Esophagus muscularis mucosa (tissue), 4 donors: ENCODE results near the gene ANKRD13D. TPM values are rescaled to one million over a fixed set of nuclear protein-coding genes. Genes with fewer than 3 reads are reported as not detected.
A peak's percentile ranks its signal among the peaks of the same experiment; 100 is the strongest.

ENCODE experiments used
- DNase-seq: peaks from one replicate; pipeline ENCODE4 v3.0.0-alpha.2; 2017; ENCODE audit errors: extremely low spot score
- H3K27ac ChIP-seq, 4 donors: fragments of 200-600 bp; sonication (generic); replicated peaks in 1 of 4; 1 replicate in 3 of 4; 2 replicates in 1 of 4; pipeline ENCODE4 v1.5.1; 2016 to 2019; ENCODE audit warnings: mild to moderate bottlenecking in 1 of 4
- H3K27me3 ChIP-seq, 4 donors: fragments of 200-600 bp; sonication (generic); one replicate each; pipeline versions ENCODE4 v1.5.1 to v1.6.0; 2016 to 2019
- H3K36me3 ChIP-seq, 4 donors: fragments of 200-600 bp; sonication (generic); one replicate each; pipeline ENCODE4 v1.5.1; 2016 to 2019
- H3K4me1 ChIP-seq, 4 donors: fragments of 200-600 bp; sonication (generic); one replicate each; pipeline ENCODE4 v1.5.1; 2016 to 2019
- H3K4me3 ChIP-seq, 4 donors: fragments of 200-600 bp; sonication (generic); 1 replicate in 2 of 4; 2 replicates in 2 of 4; pipeline ENCODE4 v1.5.1; 2016 to 2019; ENCODE audit warnings: mild to moderate bottlenecking in 4 of 4, moderate library complexity in 1 of 4
- H3K9me3 ChIP-seq, 4 donors: fragments of 200-600 bp; sonication (generic); 1 replicate in 3 of 4; 2 replicates in 1 of 4; pipeline ENCODE4 v1.5.1; 2016 to 2019
- EP300 ChIP-seq: sonication (generic); formaldehyde crosslinking; IDR thresholded peaks from one replicate; pipeline ENCODE4 v1.6.1; 2017; ENCODE audit warnings: antibody characterized with exemption
- POLR2A ChIP-seq: fragments of 450-650 bp; IDR thresholded peaks from one replicate; pipeline ENCODE4 v1.6.1; 2017; ENCODE audit warnings: antibody characterized with exemption, moderate library complexity, mild to moderate bottlenecking, low read depth
- POLR2AphosphoS5 ChIP-seq, 2 donors: sonication (generic); formaldehyde crosslinking; IDR thresholded peaks; one replicate each; pipeline ENCODE4 v1.6.1; 2017; ENCODE audit warnings: antibody characterized with exemption in 2 of 2
- WGBS: methylation state at CpG from one replicate; pipeline ENCODE4 v1.1.5; 2018; 5-methylcytosine and 5-hydroxymethylcytosine counted together
- intact Hi-C: fragments of 100-400 bp; cut with DNase I; formaldehyde crosslinking; loops from one replicate; pipeline ENCODE4 v1.15.1; 2023
- total RNA-seq, 4 donors: library from RNA; depleted of rRNA; stranded (reverse); fragments of >200 nt; gene quantifications; one replicate each; pipeline versions ENCODE4 v1.1.0 to v1.2.1, GENCODE V29; 2016
- TF ChIP-seq, protein P1 (sequence below), 3 experiments: fragments of 200-600 bp in 2 of 3; fragments of 450-650 bp in 1 of 3; sonication (generic) in 2 of 3; IDR thresholded peaks; one replicate each; pipeline ENCODE4 v1.5.1; 2017 to 2019; ENCODE audit warnings: antibody characterized with exemption in 3 of 3, mild to moderate bottlenecking in 2 of 3, moderate library complexity in 1 of 3

ANKRD13D gene
- total RNA-seq, 4 donors from 2014 or later: 27.7 to 53.0 (median 39.5) TPM

DNA sequence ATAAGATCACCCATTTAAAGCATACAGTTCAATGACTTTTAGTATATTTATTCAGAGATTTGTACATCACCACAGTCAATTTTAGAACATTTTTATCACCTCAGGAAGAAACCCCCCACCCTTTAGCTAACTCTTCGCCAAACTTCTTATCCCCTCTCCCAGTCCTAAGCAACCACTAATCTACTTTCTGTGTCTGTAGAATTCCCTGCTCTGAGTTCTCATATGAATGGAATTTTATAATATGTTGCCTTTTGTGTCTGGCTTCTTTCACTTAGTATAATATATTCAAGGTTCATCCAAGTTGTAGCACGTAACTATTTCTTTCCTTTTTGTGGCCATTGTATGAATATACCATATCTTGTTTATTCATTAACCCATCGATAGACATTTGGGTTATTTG lies 3.6 kb downstream of the ANKRD13D start:
- H3K4me1 ChIP-seq: peaks cover 22 to 52% (median 49%) of the 10 kb centered on the region in 4 donors
- peaks cover 7 to 41% (median 36%) of the 10 kb centered on the region in 4 donors for H3K36me3 ChIP-seq
- no peak overlapping the region for H3K4me3 ChIP-seq
- TF ChIP-seq, protein P1, sequence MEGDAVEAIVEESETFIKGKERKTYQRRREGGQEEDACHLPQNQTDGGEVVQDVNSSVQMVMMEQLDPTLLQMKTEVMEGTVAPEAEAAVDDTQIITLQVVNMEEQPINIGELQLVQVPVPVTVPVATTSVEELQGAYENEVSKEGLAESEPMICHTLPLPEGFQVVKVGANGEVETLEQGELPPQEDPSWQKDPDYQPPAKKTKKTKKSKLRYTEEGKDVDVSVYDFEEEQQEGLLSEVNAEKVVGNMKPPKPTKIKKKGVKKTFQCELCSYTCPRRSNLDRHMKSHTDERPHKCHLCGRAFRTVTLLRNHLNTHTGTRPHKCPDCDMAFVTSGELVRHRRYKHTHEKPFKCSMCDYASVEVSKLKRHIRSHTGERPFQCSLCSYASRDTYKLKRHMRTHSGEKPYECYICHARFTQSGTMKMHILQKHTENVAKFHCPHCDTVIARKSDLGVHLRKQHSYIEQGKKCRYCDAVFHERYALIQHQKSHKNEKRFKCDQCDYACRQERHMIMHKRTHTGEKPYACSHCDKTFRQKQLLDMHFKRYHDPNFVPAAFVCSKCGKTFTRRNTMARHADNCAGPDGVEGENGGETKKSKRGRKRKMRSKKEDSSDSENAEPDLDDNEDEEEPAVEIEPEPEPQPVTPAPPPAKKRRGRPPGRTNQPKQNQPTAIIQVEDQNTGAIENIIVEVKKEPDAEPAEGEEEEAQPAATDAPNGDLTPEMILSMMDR (IDR thresholded peaks at IDR 0.05): no peak
- TF ChIP-seq POLR2A (no peak), POLR2AphosphoS5 (IDR thresholded peaks at IDR 0.05) (no peak), EP300 (no peak)
- H3K9me3 ChIP-seq: peaks cover 0 to 9% (median 3%) of the 10 kb centered on the region in 4 donors
- 51% methylated on average over 3 of the region's 3 CpGs for WGBS
- peak overlapping the region in 1 of 4 donors; percentile 27 for H3K27ac ChIP-seq
- DNase-seq: no peak
- H3K27me3 ChIP-seq: no peaks in the 10 kb centered on the region
- intact Hi-C loops: no loop called here

DNA sequence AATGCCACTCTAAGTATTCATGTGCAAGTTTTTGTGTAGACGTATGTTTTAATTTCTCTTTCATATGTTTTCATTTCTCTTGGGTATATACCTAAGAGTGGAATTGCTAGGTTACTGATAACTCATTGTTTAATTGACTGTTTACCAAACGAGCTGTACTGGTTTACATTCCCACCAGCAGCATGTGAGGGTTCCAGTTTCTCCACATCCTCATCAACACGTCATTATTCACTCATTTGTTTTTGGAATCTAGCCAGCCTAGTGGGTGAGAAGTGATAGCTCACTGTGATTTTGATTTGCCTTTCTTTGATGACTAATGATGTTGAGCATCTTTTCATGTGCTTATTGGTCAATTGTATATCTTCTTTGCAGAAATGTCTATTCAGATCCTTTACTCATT lies 4.0 kb downstream of the ANKRD13D start:
- Histone ChIP-seq H3K4me3 (no peak overlapping the region), H3K36me3 (peaks cover 7 to 43% (median 38%) of the 10 kb centered on the region in 4 donors), H3K27ac (peak overlapping the region in 1 of 4 donors; percentile 27), H3K9me3 (peaks cover 0 to 9% (median 3%) of the 10 kb centered on the region in 4 donors), H3K27me3 (no peaks in the 10 kb centered on the region), H3K4me1 (peaks cover 18 to 47% (median 45%) of the 10 kb centered on the region in 4 donors)
- 22% methylated on average over 3 of the region's 3 CpGs for WGBS
- no peak for DNase-seq
- TF ChIP-seq POLR2AphosphoS5 (IDR thresholded peaks at IDR 0.05): no peak
- no peak for TF ChIP-seq POLR2A
- TF ChIP-seq, protein P1 (IDR thresholded peaks at IDR 0.05): no peak
- no peak for TF ChIP-seq EP300
- intact Hi-C loops: no loop called here

DNA sequence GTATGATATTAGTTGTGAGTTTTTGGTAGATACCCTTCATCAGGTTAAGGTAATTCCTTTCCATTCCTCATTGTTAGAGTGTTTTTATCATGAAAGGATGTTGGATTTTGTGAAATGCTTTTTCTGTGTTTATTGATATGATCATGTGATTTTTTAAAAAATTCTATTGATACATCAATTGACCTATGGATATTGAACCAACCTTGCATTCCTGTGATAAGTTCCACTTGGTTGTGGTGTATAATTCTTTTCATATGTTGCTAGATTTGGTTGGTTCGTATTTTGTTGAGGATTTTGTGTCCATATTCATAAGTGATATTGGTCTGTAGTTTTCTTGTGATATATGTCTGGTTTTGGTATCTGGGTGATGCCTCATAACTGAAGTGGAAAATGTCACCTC lies 6.7 kb downstream of the ANKRD13D start:
- H3K36me3 ChIP-seq: peaks cover 26 to 64% (median 56%) of the 10 kb centered on the region in 4 donors
- H3K27me3 ChIP-seq: no peaks in the 10 kb centered on the region
- peaks cover 0 to 9% (median 3%) of the 10 kb centered on the region in 4 donors for H3K9me3 ChIP-seq
- H3K27ac ChIP-seq: no peak overlapping the region
- TF ChIP-seq, protein P1 (IDR thresholded peaks at IDR 0.05): no peak
- TF ChIP-seq EP300 (no peak), POLR2A (no peak), POLR2AphosphoS5 (IDR thresholded peaks at IDR 0.05) (no peak)
- intact Hi-C loops: no loop called here
- no peak overlapping the region for H3K4me3 ChIP-seq
- peaks cover under 1 to 28% (median 28%) of the 10 kb centered on the region in 4 donors for H3K4me1 ChIP-seq
- WGBS: 100% methylated on average over 1 of the region's 1 CpG
- DNase-seq: no peak

DNA sequence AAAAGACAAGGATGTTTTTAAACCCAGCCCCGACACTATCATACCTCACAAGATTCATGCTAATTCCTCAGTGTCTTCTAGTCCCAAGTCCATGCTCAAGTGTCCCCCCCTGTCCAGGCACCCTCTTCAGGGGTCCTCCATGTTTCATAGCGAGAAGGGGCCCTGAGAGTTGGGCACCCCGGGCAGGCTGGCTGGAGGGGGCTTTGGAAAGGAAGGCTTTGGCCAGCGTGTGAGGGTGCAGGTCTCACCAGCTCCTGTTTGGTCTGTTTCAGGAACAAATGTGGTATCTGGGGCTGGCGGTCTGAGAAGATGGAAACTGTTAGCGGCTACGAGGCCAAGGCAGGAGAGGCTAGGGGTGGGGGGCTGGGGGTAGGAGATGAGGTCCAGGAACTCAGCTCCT lies 9.7 kb downstream of the ANKRD13D start:
- no peak overlapping the region for H3K4me3 ChIP-seq
- DNase-seq: no peak
- no peaks in the 10 kb centered on the region for H3K27me3 ChIP-seq
- intact Hi-C loops: no loop called here
- H3K36me3 ChIP-seq: peaks cover 35 to 63% (median 53%) of the 10 kb centered on the region in 4 donors
- peaks cover 0 to 9% (median 3%) of the 10 kb centered on the region in 4 donors for H3K9me3 ChIP-seq
- TF ChIP-seq, protein P1 (IDR thresholded peaks at IDR 0.05): no peak
- TF ChIP-seq POLR2A: no peak
- no peak for TF ChIP-seq POLR2AphosphoS5 (IDR thresholded peaks at IDR 0.05)
- no peak for TF ChIP-seq EP300
- H3K27ac ChIP-seq: no peak overlapping the region
- 90% methylated on average over 7 of the region's 7 CpGs for WGBS
- peaks cover 15 to 24% (median 20%) of the 10 kb centered on the region in 4 donors for H3K4me1 ChIP-seq
